NOMO-1 treated with DMSO at 0.1 percent for 48 hours (cell line): Measurements from ENCODE around the gene PPARA.
"Not testable (repeated sequence)": the region's sequence is repeated elsewhere in the genome, so short reads cannot be mapped to it uniquely, and the experiment has no call there.

ENCODE experiments used
- DNase-seq: peaks from one replicate; lab custom pipeline; 2025; ENCODE audit not compliant: unreplicated experiment; lab: John Stamatoyannopoulos, UW

PPARA gene

DNA sequence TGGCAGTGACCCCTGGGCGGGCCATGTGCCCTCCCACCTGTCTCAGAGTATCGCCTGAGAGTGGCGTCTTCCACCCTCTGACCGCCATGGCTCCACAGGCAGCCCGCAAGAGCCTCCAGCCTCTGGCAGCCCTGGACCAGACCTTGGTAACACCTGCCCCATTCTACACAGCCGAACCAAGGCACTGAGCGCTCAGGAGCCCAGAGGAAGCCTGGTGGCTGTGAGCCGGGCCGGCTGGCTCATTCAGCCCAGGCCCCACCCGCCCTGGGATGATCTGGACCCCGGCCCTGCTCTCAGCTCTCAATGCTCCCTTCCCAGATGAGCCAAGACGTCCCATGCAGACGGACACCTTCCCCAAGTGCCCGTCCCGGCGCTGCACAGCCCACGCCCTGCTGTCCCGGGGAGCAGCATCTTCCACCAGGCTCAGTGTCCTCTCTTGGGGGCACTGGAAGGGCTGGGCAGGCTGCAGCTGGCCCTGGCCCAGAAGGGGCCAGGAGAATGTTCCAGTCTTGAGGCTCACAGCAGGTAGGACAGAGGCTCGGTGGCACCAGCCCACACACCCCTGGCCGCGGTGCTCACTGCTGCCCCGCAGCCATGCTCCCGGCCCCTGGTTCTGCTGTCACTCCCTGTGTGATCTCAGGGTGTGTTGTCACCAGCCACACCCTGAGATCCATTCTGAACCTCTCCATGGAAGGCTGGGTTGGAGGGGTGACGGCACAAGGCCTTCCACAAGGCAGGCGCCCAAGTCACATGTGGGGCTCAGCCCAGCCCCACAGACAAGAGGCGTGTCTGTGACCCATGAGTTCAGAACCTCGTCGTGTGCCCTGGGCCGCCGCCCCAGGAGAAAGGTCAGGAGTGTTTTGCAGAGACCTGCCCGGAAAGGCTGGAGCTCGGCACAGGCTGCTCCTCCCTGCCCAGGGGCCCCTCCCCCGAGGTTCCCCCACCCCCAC lies 24.2 kb upstream of the PPARA start:
- no peak for DNase-seq

DNA sequence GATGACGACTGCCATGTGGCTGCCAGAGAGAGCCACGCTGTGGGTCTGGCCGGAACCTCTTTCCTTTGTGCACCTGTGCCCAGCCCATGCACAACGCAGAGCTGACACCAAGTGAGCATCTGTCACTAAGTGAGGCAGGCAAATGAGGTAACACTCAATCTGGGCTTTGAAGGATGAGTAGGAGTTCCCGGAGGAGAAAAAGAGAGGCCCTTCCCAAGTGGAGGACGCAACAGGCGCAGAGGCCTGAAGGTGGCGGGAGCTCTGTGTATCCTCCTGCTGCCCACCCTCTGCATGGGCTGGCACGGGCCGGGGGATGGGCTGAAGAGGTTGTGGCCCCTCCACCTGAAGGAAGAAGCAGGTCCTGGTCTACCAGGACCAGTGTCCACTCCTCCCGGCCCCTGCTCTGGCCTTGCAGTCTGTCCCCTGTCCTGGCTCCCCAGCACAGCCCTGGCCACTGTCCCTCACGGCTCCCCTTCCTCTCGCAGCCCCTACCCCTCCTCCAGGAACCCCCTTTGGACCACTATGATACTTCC lies 23.4 kb upstream of the PPARA start:
- no peak for DNase-seq

DNA sequence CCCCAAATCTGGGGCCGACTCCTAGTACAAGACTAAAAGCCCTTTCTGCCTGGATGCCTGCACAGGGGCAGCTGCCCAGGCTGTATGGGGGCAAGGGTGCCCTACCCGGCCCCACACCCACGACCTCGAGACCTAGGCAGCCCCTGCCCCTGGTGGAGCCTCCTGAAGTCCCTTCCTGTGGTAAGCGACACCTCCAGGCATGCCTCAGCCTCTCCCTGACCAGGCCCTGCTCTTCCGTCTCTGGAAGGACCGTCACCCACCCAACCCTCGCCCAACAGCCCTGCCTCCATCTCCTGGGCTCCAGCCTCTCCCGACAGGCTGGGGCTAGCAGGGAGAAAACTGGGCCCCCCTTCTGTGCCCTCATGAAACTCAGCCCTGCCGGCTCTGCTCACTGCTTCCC lies 22.8 kb upstream of the PPARA start:
- no peak for DNase-seq

DNA sequence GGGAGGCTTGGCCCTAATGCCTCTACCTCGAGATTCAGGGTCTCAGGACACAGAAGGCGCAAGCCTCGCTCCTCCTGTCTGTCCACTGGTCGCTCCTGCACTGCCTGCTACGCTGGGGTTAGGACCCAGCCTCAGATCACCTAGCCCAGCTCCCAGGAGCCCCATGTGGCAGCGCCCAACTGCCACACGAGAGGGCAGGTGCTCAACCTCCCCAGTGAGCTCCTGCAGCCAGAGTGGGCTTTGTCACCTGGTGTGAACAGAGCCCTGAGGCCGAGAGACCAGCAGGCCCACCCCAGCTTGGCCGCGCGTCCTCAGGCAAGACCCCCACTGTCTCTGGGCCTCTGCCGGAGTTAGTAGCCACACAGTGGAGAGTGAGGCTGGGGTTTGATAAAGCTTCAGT lies 21.7 kb upstream of the PPARA start:
- no peak for DNase-seq

DNA sequence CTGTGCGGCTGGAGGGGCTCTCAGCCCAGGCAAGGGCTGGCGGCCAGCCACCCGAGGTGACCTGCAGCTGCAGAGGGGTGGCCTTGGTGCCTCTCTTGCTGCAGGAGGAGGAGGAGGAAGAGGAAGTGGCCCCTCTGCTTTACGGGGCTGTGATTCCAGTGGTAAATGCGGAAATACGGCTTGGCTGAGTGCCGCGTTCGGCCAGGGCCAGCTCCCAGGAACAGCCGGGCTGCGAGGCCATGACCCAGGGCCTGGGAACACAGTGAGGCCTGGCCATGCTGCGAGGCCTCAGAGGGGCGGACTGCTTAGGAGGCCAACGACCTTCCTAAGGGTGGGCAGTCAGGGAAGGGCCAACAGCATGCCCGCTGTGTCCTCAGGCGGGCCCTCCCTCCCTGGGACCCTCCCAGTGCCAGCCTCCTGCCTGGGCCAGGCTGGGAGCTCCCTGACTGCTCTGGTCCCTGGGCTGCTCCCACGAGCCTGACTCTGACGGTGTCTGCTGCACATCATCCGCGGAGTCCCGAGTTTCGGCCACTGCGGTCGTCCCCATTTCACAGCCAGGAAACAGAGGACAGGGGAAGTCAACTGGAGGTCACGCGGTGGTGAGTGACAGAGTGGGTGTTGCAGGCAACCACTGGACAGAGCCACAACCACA lies 20.8 kb upstream of the PPARA start:
- DNase-seq: peak; percentile 87

DNA sequence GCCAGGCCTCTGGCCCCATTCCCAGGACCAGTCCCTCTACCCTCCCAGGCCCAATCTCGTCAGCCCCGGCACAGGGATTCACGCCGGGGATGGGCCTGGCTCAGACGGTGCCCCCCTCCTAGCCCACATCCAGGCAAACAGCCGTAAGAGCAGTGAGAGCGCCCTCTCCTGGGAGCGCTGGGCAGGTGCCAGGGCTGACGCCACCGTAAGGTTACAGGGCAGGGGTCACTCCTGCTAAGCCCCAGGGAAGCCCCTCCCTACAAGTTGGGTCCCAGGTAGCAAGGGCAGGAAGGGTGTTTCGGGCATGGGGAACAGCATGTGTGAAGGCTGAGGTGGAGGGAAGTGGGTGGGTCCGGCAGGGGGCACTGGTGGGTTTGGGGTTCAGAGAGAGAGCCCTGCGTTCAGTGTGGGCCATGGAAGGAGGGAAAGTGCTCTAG lies 19.2 kb upstream of the PPARA start:
- DNase-seq: no peak

DNA sequence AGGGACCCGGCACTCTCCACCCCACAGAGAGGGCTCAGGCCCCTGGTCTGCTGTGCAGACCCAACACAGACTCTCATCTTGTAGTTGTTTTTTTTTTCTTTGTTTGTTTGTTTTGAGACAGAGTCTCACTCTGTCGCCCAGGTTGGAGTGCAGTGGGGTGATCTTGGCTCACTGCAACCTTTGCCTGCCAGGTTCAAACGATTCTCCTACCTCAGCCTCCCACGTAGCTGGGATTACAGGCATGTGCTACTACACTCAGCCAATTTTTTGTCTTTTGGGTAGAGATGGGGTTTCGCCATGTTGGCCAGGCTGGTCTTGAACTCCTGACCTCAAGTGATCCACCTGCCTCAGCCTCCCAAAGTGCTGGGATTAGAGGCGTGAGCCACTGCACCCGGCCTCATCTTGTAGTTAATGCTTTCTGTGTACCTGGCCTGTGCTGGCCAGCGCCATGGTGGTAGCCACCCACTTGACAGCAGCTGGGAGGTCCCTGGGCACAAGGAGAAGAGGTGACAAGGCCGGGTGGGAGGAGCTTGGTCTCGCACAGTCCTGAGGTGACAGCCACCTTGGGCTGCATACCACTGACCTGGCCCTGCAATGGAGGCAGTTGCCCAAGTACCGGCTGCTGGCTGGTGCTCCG lies 18.0 kb upstream of the PPARA start:
- DNase-seq: not testable (repeated sequence)

DNA sequence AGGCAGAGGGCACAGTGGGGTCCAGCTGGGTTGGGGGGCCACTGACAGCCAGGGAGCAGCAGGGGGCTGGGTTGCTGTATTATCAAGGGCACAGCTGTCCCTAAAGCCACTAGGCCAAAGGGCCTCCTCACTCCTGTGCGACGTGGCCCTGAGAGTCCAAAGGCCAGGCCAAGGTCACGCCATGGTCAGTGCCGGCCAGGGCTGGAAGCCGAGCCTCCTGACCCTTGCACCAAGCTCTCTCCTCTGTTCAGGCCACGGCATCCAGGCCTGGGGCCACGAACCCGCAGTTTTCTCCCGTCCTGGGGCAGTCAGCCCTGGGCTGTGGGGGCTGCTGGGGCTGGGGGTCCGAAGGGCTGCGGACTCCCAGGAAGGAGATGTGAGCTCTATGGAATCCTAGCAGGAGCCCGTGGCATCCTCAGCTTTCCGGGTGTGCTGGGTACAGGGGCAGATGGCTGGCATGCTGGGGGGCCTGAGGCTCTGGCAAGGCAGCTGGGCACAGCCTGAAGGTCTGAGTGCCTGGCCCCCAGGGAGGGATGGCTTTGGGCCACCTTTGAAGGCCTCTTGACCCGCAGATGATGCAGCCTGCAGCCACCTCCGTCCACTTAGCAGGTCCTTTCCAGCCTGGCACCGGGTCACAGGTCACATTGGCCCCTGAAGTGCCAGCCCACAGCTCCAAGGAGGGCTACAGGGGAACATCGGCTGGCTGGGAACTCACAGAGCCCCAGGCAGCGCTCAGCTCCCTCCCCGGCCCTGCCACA lies 17.3 kb upstream of the PPARA start:
- no peak for DNase-seq

DNA sequence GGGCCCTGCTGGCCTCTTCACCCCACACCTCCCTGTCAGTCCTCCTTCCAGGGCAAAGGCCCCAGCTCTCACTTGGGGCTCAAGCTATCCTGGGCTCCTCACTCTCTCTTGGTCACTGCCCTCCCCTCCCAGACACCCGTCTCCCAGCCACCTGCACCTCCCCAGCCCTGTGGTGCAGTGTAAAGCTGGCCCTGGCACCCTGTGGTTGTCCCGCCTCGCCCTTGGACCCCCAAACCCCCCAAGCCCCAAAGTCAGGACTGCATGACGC lies 16.8 kb upstream of the PPARA start:
- DNase-seq: no peak

DNA sequence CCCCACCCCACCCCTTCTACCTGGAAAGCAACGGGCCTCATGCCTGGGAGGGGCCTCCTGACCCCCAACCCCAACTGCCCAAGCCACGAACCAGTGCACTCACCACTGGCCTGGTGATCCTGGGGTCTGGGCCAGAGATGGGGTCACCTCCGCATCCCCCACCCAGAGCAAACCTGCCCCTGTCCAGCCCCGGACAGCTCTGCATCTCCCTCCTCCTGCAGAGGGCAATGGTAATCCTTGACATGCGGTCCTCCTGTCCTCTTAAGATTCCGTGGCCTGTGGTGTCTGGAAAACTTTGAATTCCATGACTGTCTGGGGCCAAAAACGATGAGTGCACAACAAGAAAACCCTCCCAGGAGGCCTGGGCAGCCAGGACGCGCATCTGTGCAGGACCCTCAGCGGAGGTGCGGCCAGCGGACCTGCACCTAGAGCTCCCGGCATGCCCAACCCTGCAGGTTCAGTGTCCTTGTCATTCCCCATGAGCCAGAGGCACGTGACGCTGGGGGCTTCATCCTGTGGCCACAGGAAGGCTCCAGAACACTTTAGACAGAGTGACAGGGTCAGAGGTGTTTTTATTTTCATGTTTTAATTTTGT lies 16.1 kb upstream of the PPARA start:
- DNase-seq: no peak

DNA sequence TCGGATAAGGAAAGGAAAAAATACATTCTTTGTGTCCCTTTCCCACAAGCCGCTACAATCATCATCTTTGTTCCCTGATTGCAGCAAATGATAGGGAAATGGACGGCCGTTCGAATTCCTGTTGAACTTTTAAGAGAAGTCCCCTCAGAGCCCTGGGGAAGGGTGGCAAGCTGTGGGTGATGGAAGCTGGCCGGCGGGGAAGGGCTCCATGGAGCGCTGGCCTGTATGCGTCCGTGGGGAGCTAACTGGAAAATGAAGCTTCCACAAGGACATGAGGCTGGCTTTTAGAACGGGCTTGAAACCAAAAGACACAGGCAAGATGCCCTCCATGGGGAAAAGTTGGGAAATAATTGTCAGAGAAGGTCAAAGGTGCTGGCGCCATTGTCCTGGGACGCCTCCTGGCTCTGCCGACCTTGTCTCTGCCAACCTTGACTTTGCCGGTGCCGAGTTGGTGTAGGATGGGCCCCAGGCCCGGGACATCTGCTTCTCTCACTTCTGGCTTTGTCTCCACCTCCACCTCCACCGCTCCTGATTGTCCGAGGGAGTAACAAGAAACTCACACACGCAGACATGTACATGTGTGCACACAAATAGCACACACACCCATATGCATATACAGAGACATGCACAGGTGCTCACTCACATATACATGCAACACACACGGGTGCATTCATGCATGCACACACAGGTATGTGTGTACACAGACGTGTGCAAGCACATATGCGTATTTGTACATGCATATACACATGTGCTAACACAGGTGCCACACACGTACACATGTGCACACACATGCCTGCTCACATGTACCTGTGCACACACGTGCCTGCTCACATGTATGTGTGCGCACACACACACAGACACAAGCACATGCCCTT lies 14.5 kb upstream of the PPARA start:
- DNase-seq: no peak

DNA sequence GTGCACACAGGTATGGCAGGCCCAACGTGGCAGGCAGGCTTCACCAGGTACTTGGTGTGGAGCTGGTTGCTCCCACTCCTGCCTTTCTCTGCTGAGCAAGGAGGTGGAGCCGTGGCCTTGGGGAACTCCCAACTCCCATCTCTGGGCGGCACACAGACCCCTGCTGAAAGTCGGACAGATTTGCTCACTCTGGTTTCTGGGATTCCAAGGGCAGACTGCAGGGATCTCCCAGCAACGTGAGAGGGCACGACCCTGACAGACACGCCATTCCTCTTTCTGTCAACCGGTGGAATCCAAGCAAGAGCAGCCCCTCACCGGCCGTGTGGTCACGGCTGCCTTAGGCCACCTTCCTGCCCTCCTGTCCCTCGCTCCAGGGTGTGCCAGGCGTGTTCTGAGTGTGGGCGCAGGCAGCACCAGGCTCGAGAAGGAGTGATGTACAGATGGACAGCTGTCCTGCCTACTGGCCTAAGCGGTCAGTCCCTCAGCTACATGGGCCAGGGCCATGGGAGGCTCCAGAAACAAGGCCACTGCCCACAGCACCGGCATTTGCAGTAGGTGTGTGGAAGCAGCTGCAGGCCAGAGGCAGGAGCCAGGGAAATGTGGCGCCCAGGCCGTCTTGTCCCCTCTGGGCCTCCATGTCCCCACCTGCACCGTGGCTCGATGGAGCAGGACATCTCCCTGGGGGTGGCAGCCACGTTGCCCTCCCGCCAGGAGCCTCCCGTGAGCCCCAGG lies 13.7 kb upstream of the PPARA start:
- DNase-seq: no peak

DNA sequence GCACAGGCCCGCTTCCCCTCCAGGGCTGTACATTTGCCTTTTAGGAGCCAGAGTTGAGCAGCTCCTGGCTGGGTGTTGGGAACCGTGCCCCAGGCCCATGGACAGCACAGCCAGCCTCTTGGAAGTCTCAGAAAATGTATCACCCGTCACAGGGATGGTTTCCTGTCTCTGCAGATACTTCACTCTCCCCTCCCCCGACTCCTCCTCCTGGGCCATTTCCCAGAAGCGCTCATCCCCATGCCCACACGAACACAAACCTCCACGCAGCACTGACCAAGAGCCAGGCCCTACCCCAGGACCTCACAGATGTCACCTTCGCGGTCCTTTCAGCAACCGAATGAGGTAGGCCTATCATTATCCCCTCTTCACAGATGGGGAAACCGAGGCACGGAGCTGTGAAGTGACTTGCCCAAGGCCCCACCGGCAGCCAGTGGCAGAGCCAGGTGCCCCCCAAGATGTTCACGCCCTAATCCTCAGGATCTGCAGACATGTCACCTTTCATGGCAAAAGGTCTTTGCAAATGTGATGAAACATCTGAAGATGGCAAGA lies 13.0 kb upstream of the PPARA start:
- no peak for DNase-seq

DNA sequence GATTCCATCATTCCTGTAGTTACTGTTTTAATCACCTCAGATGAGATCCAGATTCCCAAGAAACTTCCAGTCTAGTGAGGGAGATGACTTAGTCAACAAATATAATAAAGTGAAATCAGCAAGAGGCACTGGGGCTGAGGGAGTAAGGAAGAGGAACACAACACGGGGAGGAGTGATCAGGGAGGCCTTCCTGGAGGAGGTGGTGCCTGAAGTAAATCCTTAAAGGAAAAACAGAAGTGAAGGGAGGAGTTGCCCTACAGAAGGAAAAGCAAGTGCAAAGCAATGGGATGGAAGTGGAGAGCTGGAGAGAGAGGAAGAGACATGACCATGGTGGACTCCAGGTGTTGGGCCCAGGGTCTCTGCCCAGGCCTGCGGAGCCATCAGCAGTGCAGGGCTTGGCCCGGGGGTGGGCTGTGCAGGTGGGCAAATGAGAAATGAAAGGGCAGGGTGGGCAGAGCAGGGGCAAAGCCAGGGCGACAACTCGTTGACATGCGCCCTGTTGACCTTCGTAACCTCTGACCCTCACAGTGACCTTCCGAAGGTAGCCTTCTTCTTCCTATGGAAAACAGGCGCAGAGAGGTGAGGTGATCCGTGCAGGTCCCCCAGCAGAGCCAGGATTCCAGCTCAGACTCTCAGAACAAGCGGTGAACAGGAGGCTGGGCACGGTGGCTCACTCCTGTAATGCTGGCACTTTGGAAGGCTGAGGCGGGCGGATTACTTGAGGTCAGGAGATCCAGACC lies 12.1 kb upstream of the PPARA start:
- DNase-seq: no peak

DNA sequence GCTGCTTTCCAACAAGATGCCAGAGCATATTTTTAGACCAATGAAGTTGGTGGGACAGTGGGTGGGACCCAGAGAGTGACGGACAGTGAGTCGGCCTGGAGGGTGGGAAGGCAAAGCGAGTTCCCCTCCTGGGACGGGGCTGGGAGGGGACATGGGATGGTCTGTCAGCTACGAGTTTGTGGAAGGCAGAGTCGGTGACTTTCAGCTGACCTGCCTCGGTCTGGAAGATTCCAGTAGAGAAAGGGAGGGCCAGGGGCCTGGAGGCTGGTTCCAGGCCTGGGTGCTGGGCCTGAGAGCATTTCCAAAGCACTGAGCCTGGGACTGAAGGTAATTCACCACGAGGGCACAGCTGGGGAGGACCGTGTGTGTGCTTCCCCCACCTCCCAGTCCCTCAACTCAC lies 10.9 kb upstream of the PPARA start:
- DNase-seq: not testable (repeated sequence)

DNA sequence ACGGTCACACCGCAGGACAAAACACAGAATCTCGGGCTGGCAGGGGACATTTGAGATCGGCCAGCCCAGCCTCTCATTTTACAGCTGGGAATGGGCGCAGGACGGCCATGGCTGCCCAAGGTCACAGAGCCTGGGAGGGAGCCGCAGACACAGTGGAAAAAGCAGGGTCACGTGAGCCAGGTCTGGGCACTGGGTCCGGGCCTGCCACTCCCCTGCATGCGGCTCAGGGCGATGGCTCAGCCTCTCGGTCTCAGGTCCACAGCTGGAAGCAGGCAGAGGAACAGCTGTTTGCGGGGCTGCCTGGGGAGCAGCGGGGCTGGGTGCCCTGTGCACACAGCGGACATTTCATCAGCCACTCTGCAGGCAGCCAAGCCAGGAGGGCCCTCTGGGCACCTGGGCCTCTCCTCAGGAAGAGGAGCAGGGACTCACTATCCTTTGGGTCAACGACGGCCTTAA lies 10.4 kb upstream of the PPARA start:
- DNase-seq: no peak

DNA sequence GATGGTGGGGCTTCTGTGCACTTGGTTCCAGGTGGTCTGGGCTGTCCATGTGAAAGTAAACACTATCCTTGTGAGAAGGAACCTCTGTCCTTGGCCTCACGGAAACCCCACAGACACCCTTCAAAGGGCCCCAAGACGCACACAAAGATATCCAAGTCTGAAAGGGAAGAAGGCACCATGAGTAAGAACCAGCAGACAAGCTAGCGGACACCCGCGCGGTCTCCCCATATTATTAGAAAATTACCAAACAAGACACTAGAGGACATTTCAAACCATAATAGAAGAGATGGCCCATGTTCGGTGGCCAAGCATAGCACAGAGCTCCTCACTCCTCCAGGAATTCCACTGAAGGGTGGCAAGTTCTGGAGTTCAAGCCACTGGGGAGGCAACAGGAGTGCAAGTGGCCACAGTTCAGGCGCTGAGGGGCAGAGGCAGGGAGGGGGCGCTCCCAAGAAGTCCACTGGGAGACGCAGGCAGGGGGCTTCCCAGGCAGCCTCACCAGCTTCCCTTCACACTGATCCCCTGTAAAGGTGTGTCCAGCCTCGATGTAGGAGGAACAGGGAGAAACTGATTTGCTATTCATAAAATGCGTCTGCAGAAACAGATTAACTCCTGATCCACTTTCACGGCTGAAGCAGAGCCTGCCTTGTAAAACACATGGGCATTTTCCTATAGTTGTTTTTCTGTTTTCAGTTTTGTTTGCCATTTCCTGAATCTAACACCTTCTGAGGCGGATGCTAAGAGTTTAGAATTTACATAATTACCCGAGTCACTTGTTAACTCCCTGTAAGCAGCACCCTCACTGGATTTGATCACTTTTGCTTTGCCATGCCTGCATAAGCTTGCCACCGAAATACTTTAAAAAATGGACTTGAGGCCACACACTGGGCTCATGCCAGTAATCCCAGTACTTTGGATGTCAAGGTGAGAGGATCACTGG lies 9.1 kb upstream of the PPARA start:
- DNase-seq: no peak
